Measurements from ENCODE around the gene STAB1.

GRCh38 chr3:52546111-52546901 lies 51.2 kb downstream of the STAB1 start:
- TF ChIP-seq POLR2A (IDR thresholded peaks at IDR 0.05), result no peak
- TF ChIP-seq, protein P1, sequence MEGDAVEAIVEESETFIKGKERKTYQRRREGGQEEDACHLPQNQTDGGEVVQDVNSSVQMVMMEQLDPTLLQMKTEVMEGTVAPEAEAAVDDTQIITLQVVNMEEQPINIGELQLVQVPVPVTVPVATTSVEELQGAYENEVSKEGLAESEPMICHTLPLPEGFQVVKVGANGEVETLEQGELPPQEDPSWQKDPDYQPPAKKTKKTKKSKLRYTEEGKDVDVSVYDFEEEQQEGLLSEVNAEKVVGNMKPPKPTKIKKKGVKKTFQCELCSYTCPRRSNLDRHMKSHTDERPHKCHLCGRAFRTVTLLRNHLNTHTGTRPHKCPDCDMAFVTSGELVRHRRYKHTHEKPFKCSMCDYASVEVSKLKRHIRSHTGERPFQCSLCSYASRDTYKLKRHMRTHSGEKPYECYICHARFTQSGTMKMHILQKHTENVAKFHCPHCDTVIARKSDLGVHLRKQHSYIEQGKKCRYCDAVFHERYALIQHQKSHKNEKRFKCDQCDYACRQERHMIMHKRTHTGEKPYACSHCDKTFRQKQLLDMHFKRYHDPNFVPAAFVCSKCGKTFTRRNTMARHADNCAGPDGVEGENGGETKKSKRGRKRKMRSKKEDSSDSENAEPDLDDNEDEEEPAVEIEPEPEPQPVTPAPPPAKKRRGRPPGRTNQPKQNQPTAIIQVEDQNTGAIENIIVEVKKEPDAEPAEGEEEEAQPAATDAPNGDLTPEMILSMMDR (IDR thresholded peaks at IDR 0.05 in 4 of 5, conservative IDR thresholded peaks at IDR 0.05 in 1 of 5), result no peak

Measured in gastrocnemius medialis (tissue), 4 donors.